IMR-90 (cell line): ENCODE measurements around the gene PRKAR1A. TPM values are rescaled to one million over a fixed set of nuclear protein-coding genes. Genes with fewer than 3 reads are reported as not detected.

Experiments
- ATAC-seq: fragments of 200-7000 bp; cut with Tn5 transposase; 2 replicates; pipeline ENCODE4 v1.9.1; 2020; ENCODE audit warnings: low read depth, mild to moderate bottlenecking, moderate library complexity
- BruUV-seq: library from RNA; stranded (reverse); fragments of 400-500 nt; replicated peaks from 2 replicates; lab custom pipeline; 2021; lab: Mats Ljungman, UMichigan
- CTCF ChIA-PET: fragments of 300-600 bp; formaldehyde crosslinking; extraction: SDS; loops from one replicate; lab custom pipeline; 2021; ENCODE audit warnings: antibody characterized with exemption; lab: Yijun Ruan, JAX
- POLR2A ChIA-PET: fragments of 300-600 bp; sonication (Branson Sonifier 250); formaldehyde crosslinking; loops from one replicate; lab custom pipeline; 2022; ENCODE audit warnings: antibody characterized with exemption; ENCODE audit not compliant: unreplicated experiment; lab: Charles Lee
- DNase-seq: peaks from one replicate; pipeline ENCODE4 v3.0.0; 2013
- H2AFZ ChIP-seq: replicated peaks from 2 replicates; pipeline ENCODE3; 2013; ENCODE audit warnings: low read length, mild to moderate bottlenecking; ENCODE audit not compliant: poor library complexity
- H2AK5ac ChIP-seq: 2 replicates; pipeline ENCODE4 v1.6.1; 2013; ENCODE audit warnings: low read depth, low read length, inconsistent platforms
- H2AK9ac ChIP-seq: replicated peaks from 2 replicates; pipeline ENCODE3; 2013; ENCODE audit warnings: mild to moderate bottlenecking, low read depth, low read length, moderate library complexity; ENCODE audit not compliant: poor library complexity
- H2BK120ac ChIP-seq: 2 replicates; pipeline ENCODE4 v1.6.1; 2013; ENCODE audit warnings: low read depth, low read length, inconsistent platforms
- H2BK15ac ChIP-seq: 3 replicates; pipeline ENCODE4 v1.6.1; 2013; ENCODE audit warnings: low read depth, low read length, inconsistent platforms
- H2BK20ac ChIP-seq: 2 replicates; pipeline ENCODE4 v1.6.1; 2013; ENCODE audit warnings: low read depth, mild to moderate bottlenecking, inconsistent platforms, low read length, moderate library complexity
- H2BK5ac ChIP-seq: 2 replicates; pipeline ENCODE4 v1.6.1; 2013; ENCODE audit warnings: mild to moderate bottlenecking, low read depth, low read length, inconsistent platforms; ENCODE audit not compliant: poor library complexity, severe bottlenecking
- H3K14ac ChIP-seq: replicated peaks from 2 replicates; pipeline ENCODE4 v1.6.1; 2013; ENCODE audit warnings: low read depth, low read length, inconsistent platforms
- H3K18ac ChIP-seq: 2 replicates; pipeline ENCODE4 v1.6.1; 2013; ENCODE audit warnings: low read depth, low read length, control low read depth
- H3K23ac ChIP-seq: 2 replicates; pipeline ENCODE4 v1.6.1; 2013; ENCODE audit warnings: low read depth, low read length, inconsistent platforms
- H3K27ac ChIP-seq: 2 replicates; pipeline ENCODE4 v1.5.1; 2013; ENCODE audit warnings: mild to moderate bottlenecking, control low read depth, low read length; ENCODE audit not compliant: insufficient read depth
- H3K27me3 ChIP-seq: 2 replicates; pipeline ENCODE4 v1.6.1; 2013; ENCODE audit warnings: low read length; ENCODE audit not compliant: control insufficient read depth, insufficient read depth
- H3K36me3 ChIP-seq: 2 replicates; pipeline ENCODE4 v1.6.1; 2013; ENCODE audit warnings: low read length, mixed read lengths; ENCODE audit not compliant: control insufficient read depth, insufficient read depth
- H3K4ac ChIP-seq: 2 replicates; pipeline ENCODE4 v1.6.1; 2013; ENCODE audit warnings: low read depth, low read length, inconsistent platforms
- H3K4me1 ChIP-seq: 2 replicates; pipeline ENCODE4 v1.6.1; 2013; ENCODE audit warnings: low read length, mixed read lengths; ENCODE audit not compliant: control insufficient read depth, insufficient read depth
- H3K4me2 ChIP-seq: 2 replicates; pipeline ENCODE4 v1.6.1; 2013; ENCODE audit warnings: low read depth, mild to moderate bottlenecking, control low read depth, low read length, moderate library complexity
- H3K4me3 ChIP-seq: 2 replicates; pipeline ENCODE4 v1.5.1; 2013; ENCODE audit warnings: low read depth, mild to moderate bottlenecking, control low read depth, low read length, moderate library complexity; ENCODE audit not compliant: insufficient read depth
- H3K56ac ChIP-seq: 2 replicates; pipeline ENCODE4 v1.6.1; 2013; ENCODE audit warnings: low read length, inconsistent platforms; ENCODE audit not compliant: insufficient read depth; ENCODE audit errors: extremely low read depth
- H3K79me1 ChIP-seq, 2 experiments: 2 replicates each; pipeline ENCODE4 v1.6.1; 2013; ENCODE audit warnings: low read length in 2 of 2, inconsistent platforms in 1 of 2, low read depth in 1 of 2
- H3K9ac ChIP-seq: 2 replicates; pipeline ENCODE4 v1.6.1; 2013; ENCODE audit warnings: low read depth, low read length, control low read depth
- H3K9me1 ChIP-seq: 2 replicates; pipeline ENCODE4 v1.6.1; 2013; ENCODE audit warnings: low read length, inconsistent platforms; ENCODE audit not compliant: insufficient read depth
- H3K9me3 ChIP-seq: 2 replicates; pipeline ENCODE4 v1.6.1; 2013; ENCODE audit warnings: low read length; ENCODE audit not compliant: control insufficient read depth, insufficient read depth
- H4K20me1 ChIP-seq: 2 replicates; pipeline ENCODE4 v1.6.1; 2013; ENCODE audit warnings: low read length, inconsistent platforms; ENCODE audit not compliant: insufficient read depth
- H4K5ac ChIP-seq: 2 replicates; pipeline ENCODE4 v1.6.1; 2013; ENCODE audit warnings: mild to moderate bottlenecking, low read depth, low read length, control low read depth
- H4K8ac ChIP-seq, 2 experiments: 2 replicates each; pipeline ENCODE4 v1.6.1; 2013; ENCODE audit warnings: low read depth in 2 of 2, low read length in 2 of 2, control low read depth in 1 of 2, inconsistent platforms in 1 of 2
- H4K91ac ChIP-seq: 2 replicates; pipeline ENCODE4 v1.6.1; 2013; ENCODE audit warnings: low read depth, low read length, inconsistent platforms; ENCODE audit not compliant: insufficient read depth
- BHLHE40 ChIP-seq: fragments of 150-350 bp; IDR thresholded peaks from 2 replicates; pipeline ENCODE4 v1.6.1; 2016; ENCODE audit warnings: mild to moderate bottlenecking, low read depth, low read length
- CEBPB ChIP-seq: IDR thresholded peaks from 2 replicates; pipeline ENCODE4 v1.6.1; 2012; ENCODE audit warnings: low read depth, low read length, improper control_type of control experiment
- CHD1 ChIP-seq: IDR thresholded peaks from 2 replicates; pipeline ENCODE4 v1.6.1; 2012; ENCODE audit warnings: low read depth, low read length, improper control_type of control experiment
- FOS ChIP-seq: fragments of 150-350 bp; IDR thresholded peaks from 2 replicates; pipeline ENCODE4 v1.6.1; 2016; ENCODE audit warnings: low read depth, low read length
- MAFK ChIP-seq: IDR thresholded peaks from 2 replicates; pipeline ENCODE4 v1.6.1; 2012; ENCODE audit warnings: low read depth, low read length, improper control_type of control experiment
- MAZ ChIP-seq: IDR thresholded peaks from 2 replicates; pipeline ENCODE4 v1.6.1; 2012; ENCODE audit warnings: low read depth, mild to moderate bottlenecking, low read length, improper control_type of control experiment, moderate library complexity, borderline replicate concordance
- MXI1 ChIP-seq: IDR thresholded peaks from 2 replicates; pipeline ENCODE4 v1.6.1; 2012; ENCODE audit warnings: low read depth, mild to moderate bottlenecking, low read length, moderate library complexity, borderline replicate concordance
- NFE2L2 ChIP-seq: fragments of 150-350 bp; IDR thresholded peaks from 2 replicates; pipeline ENCODE4 v1.6.1; 2016; ENCODE audit warnings: low read depth, mild to moderate bottlenecking, low read length
- POLR2A ChIP-seq: IDR thresholded peaks from 2 replicates; pipeline ENCODE4 v1.6.1; 2012; ENCODE audit warnings: mild to moderate bottlenecking, low read depth, low read length
- RAD21 ChIP-seq: IDR thresholded peaks from 2 replicates; pipeline ENCODE4 v1.6.1; 2012; ENCODE audit warnings: low read length, improper control_type of control experiment
- RCOR1 ChIP-seq: IDR thresholded peaks from 2 replicates; pipeline ENCODE4 v1.6.1; 2012; ENCODE audit warnings: mild to moderate bottlenecking, low read length, improper control_type of control experiment; ENCODE audit not compliant: insufficient replicate concordance
- RFX5 ChIP-seq: IDR thresholded peaks from 2 replicates; pipeline ENCODE4 v1.8.0; 2012; ENCODE audit warnings: low read depth, mild to moderate bottlenecking, low read length, moderate library complexity
- SMC3 ChIP-seq: fragments of 150-350 bp; IDR thresholded peaks from 2 replicates; pipeline ENCODE4 v1.6.1; 2016; ENCODE audit warnings: low read depth, mild to moderate bottlenecking, antibody characterized with exemption, low read length, moderate library complexity
- WGBS, 2 experiments: methylation state at CpG; one replicate each; pipeline versions ENCODE4 v1.1.5 to v1.1.7; 2013; ENCODE audit warnings: missing lambda C conversion rate in 2 of 2; ENCODE audit not compliant: insufficient read length in 1 of 2; ENCODE audit errors: extremely low coverage in 2 of 2; 5-methylcytosine and 5-hydroxymethylcytosine counted together
- dilution Hi-C: fragments of 300-500 bp; cut with HindIII; formaldehyde crosslinking; loops from one replicate; pipeline ENCODE4 v1.14.3; 2018; ENCODE audit warnings: low sequenced_read_pairs; ENCODE audit not compliant: unreplicated experiment
- in situ Hi-C: fragments of 300-500 bp; cut with MboI; formaldehyde crosslinking; loops from 3 replicates; pipeline ENCODE4 v1.14.3; 2019; ENCODE audit warnings: low sequenced_read_pairs, inconsistent platforms, mixed read lengths
- intact Hi-C: fragments of 100-400 bp; cut with micrococcal nuclease; formaldehyde crosslinking; loops from 2 replicates; pipeline ENCODE4 v1.10.0; 2022
- polyA plus RNA-seq, 3 experiments: library from polyadenylated mRNA; depleted of rRNA; stranded (reverse); fragments of >200 nt; gene quantifications; 2 replicates each; pipeline ENCODE4 v1.2.3, GENCODE V29; 2012; ENCODE audit warnings: low replicate concordance in 1 of 3
- total RNA-seq: library from RNA; depleted of rRNA; stranded (reverse); fragments of >200 nt; gene quantifications from 2 replicates; pipeline ENCODE4 v1.2.3, GENCODE V29; 2012
- TF ChIP-seq, protein P1 (sequence below): conservative IDR thresholded peaks from 2 replicates; pipeline ENCODE4 v1.5.1; 2012; ENCODE audit warnings: mild to moderate bottlenecking, low read depth, low read length, improper control_type of control experiment
- TF ChIP-seq, protein P2 (sequence below): fragments of 150-350 bp; IDR thresholded peaks from 2 replicates; pipeline ENCODE4 v1.6.1; 2017; ENCODE audit warnings: mild to moderate bottlenecking, antibody characterized with exemption, low read length, low read depth
- TF ChIP-seq, protein P3 (sequence below): fragments of 150-350 bp; IDR thresholded peaks from 2 replicates; pipeline ENCODE4 v1.6.1; 2016; ENCODE audit warnings: low read depth, mild to moderate bottlenecking, low read length, moderate library complexity, borderline replicate concordance

Gene PRKAR1A
- total and polyA plus RNA-seq, 2 of the 4 experiments (the other 2 are of a cell fraction): 145 to 256 TPM

GRCh38 chr17:68577497-68577821 lies 65.2 kb downstream of the PRKAR1A start:
- TF ChIP-seq FOS (no peak), POLR2A (no peak), RFX5 (no peak), MAFK (no peak), MXI1 (no peak), RAD21 (no peak), BHLHE40 (no peak), MAZ (no peak), CEBPB (no peak), NFE2L2 (no peak), RCOR1 (no peak), CHD1 (no peak), SMC3 (no peak)
- TF ChIP-seq, protein P1, sequence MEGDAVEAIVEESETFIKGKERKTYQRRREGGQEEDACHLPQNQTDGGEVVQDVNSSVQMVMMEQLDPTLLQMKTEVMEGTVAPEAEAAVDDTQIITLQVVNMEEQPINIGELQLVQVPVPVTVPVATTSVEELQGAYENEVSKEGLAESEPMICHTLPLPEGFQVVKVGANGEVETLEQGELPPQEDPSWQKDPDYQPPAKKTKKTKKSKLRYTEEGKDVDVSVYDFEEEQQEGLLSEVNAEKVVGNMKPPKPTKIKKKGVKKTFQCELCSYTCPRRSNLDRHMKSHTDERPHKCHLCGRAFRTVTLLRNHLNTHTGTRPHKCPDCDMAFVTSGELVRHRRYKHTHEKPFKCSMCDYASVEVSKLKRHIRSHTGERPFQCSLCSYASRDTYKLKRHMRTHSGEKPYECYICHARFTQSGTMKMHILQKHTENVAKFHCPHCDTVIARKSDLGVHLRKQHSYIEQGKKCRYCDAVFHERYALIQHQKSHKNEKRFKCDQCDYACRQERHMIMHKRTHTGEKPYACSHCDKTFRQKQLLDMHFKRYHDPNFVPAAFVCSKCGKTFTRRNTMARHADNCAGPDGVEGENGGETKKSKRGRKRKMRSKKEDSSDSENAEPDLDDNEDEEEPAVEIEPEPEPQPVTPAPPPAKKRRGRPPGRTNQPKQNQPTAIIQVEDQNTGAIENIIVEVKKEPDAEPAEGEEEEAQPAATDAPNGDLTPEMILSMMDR: no peak
- TF ChIP-seq, protein P2, sequence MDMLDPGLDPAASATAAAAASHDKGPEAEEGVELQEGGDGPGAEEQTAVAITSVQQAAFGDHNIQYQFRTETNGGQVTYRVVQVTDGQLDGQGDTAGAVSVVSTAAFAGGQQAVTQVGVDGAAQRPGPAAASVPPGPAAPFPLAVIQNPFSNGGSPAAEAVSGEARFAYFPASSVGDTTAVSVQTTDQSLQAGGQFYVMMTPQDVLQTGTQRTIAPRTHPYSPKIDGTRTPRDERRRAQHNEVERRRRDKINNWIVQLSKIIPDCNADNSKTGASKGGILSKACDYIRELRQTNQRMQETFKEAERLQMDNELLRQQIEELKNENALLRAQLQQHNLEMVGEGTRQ: no peak
- TF ChIP-seq, protein P3, sequence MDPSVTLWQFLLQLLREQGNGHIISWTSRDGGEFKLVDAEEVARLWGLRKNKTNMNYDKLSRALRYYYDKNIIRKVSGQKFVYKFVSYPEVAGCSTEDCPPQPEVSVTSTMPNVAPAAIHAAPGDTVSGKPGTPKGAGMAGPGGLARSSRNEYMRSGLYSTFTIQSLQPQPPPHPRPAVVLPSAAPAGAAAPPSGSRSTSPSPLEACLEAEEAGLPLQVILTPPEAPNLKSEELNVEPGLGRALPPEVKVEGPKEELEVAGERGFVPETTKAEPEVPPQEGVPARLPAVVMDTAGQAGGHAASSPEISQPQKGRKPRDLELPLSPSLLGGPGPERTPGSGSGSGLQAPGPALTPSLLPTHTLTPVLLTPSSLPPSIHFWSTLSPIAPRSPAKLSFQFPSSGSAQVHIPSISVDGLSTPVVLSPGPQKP: no peak
- no peak overlapping the region for H2BK15ac ChIP-seq
- ATAC-seq (no peak), DNase-seq (no peak)
- ChIA-PET POLR2A (no interaction called here), CTCF (no interaction called here)
- no TSS peak for BruUV-seq
- intact Hi-C loops (no loop called here), dilution Hi-C loops (no loop called here), in situ Hi-C loops (no loop called here)
- H3K4me2 ChIP-seq: no peak overlapping the region; the same call in 1 of the 2 replicates
- H2BK20ac ChIP-seq: no peak overlapping the region
- no peak overlapping the region for H2AK5ac ChIP-seq
- no peaks in the 10 kb centered on the region for H3K36me3 ChIP-seq
- no peaks in the 10 kb centered on the region for H3K4me1 ChIP-seq
- H2BK5ac ChIP-seq: no peak overlapping the region
- H2AFZ ChIP-seq: no peak overlapping the region
- H3K27me3 ChIP-seq: peaks cover 2% of the 10 kb centered on the region; the same call in 1 of the 2 replicates
- H2BK120ac ChIP-seq: no peak overlapping the region
- H3K79me1 ChIP-seq: no peaks in the 10 kb centered on the region
- no peak overlapping the region for H4K5ac ChIP-seq
- no peaks in the 10 kb centered on the region for H3K9me1 ChIP-seq
- H3K23ac ChIP-seq: no peak overlapping the region
- H3K14ac ChIP-seq: no peak overlapping the region
- no peak overlapping the region for H3K9ac ChIP-seq
- no peak overlapping the region for H2AK9ac ChIP-seq
- H3K18ac ChIP-seq: no peak overlapping the region
- H4K20me1 ChIP-seq: no peaks in the 10 kb centered on the region
- no peak overlapping the region for H4K91ac ChIP-seq
- H3K27ac ChIP-seq: no peak overlapping the region
- H3K4ac ChIP-seq: no peak overlapping the region
- H3K56ac ChIP-seq: no peak overlapping the region
- WGBS, 2 experiments: no CpG with 5 or more reads among the region's 3 CpGs
- no peak overlapping the region for H3K4me3 ChIP-seq
- H3K9me3 ChIP-seq: no peaks in the 10 kb centered on the region
- H4K8ac ChIP-seq: no peak overlapping the region
